NCI-H2171 (cell line): ENCODE data around the gene FLAD1.

Experiments
- DNase-seq: peaks from one replicate; lab custom pipeline; 2025; lab: John Stamatoyannopoulos, UW

The FLAD1 gene

DNA sequence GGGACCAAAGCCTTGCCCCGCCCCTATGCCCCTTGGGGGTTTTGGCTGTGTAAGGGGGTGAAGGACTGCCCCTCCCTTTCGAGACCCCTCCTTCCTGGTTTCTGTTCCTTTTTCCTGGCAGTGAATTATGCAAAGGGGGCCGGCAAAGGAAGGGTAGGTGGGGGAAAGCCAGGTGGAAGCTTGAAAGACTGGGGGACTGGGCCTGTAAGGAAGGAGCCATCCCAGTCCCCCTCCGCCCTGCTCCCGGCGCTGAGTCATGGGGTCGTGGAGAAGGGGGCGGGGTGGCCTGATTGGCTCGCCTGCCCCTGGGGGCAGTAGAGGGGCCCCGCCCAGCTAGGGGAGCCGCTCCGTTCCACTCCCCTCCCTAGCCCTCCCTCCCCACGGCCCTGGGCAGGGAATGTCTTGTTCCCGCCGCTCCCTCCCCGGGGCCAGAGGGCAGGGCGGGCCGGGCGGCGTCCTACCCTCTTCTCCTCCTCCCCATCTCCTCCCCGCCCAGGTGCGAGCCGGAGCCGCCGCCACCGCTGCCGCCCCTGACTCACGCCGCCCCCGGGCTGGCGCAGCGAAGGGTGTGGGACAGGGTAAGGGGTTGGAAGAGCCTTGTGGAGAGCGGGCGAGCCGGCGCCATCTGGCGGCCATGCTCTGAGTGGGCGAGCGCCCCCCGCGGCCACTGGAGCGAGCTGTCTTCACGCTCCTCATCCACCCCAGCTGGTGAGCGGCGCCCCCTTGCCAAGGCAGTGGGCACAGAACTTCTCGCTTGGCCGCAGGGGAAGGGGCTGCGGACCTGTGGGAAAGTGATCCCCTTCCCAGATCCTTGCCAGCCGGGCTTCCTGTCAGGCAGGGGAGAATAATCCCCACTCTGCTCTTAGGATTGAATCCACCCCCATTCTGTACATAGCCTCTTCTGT is 34.1 kb downstream of the FLAD1 start:
- DNase-seq: peak; percentile 91

DNA sequence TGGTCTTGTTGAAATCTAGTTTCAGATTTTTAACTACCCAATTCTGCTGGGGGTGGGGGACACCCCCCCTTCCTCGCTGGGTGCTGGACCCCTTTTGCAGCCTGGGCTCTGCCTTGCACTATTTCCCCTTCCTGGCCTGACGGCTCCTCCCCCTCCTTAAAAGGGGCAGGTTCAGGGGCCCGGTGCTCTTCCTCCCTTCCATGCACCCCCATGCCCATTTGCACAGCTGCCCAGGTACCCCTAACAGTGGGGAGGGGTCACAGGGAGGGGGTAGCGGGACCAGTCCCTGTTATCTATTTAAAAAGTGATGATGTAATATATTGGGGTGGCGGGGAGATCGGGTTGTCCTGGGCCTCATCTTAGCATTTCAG is 34.8 kb downstream of the FLAD1 start:
- no peak for DNase-seq

DNA sequence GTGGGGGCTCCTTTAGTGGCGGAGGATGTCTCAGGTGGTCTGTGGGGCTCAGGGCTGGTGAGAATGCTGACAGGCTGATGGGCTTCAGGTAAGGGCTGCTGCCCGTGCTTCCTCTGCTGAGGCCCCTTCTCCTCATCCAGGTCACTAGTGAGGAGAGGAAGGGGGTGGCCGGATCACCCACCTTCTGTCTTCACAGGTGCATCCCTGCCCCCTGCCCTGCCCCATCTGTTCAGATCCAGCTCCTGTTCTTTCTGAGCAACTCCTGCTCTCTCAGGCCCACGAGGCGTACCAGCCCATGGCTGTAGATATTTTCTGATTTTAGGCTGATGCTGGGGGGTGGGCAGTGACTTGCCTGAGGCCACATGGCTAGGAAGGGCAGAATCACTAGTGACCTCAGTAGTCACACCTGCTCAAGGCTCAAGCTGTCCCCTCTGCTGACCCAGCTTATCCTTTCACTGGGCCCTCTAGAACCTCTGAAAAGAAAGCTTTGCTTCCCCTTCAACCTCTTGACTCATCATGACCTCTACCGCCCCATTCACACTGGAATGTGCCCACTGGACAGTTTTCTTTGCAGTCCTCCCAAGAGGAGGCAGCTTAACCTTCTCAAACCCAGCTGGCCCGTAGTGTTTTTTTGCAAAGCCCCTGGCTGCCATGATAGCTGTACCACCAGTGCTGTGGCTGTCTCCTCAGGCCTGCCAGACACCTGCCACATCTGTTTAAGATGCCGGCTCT is 35.6 kb downstream of the FLAD1 start:
- DNase-seq: no peak

DNA sequence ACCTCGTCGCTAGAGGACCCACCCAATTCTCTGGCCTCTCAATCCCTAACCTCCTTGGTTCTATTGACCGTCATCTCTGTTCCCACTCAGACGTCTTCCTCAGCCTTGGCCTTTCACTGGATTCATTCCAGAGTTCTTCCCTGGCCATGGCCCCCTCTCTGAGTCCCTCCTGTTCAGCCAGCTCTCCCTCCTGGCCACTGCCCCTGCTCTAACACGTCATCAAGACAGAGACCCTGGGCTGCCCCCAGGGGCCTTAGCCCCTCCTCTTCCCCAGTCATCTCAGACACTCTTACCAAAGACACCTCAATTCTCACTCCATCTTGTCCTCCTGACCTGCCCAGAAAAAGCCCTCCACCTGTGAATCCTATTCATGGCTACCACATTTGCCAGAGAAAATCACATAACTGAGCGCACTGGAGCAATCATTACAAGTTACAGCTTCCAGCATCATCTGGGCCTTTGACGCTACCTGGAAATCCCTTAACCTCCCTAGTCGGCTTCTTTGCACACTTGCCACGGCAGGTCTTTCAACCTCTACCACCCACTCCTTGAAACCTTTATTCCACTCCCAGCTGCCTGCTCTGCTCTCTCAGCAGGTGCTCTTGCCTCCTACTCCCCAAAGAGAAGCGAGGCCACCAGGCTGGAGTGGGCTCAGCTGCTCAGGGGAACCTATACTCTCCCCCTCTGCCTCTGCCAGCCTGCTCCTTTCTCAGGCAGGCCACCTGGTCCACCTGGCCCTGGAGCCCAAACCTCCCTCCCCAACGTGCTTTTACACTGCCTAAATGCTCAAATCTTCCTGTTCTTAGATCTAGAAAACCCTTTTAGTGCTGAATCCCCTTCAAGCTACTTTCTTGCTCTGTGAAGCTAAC is 36.5 kb downstream of the FLAD1 start:
- no peak for DNase-seq

DNA sequence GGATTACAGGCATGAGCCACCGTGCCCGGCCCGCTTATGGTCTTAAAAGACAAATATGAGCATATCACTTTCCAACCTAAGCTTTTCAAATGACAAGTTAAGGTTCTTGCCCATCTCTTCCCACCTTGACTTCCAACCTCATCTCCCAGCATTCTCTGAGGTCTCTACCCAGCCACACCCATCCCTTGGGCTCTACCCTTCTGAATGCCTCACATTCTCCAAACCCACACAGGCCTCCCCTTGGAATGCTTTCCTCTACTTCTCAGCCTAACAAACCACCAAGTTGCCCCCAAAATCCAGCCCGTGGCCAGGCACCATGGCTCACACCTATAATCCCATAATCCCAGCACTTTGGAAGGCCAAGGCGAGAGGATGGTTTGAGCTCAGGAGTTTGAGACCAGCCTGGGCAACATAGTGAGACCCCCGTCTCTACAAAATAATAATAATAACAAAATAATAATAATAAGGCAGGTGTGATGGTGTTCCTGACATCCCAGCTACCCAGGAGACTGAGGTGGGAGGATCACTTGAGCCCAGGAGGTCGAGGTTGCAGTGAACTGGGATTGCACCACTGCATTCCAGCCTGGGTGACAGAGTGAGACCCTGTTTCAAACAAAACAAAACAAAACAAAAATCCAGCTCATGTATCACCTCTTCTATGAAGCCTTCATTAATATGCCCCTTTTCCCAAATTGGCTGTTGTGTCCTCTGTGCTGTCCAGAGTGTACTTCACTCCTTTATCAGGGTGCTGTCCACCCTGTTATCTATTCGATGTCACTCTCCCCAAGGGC is 39.2 kb downstream of the FLAD1 start:
- no peak for DNase-seq

DNA sequence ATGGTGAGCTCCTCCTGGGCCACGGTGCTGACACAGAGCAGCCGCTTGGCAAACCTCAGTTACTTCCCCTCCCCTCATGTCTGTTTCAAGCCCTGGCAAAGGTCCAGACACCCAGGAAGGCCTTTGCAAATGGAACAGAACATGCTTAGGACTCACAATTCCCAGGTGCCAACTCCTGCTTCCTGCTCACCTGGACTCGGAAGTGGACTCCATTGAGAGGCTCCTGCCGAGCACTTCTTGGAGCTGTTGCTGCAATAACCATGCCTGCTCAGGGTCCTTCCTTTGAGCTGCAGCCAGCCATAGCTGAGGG is 39.7 kb downstream of the FLAD1 start:
- DNase-seq: no peak

DNA sequence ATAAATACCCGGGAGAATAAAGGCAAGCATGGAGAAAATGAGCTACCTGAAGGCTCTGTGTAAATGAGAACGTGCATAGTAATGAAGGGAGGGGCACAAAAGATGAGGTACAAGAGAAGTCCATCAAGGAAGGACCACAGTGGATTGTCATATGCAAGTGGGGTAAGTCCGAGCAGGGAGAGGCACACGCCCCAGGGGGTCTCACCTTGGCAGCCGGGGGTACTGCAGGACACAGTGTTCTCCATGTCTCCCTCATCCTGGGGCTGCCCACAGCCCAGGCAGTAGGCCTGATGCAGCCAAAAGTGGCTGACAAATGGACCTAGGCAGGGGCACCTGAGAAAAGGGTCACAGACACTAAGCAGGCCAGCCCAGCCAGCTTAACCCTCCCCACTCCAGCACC is 40.5 kb downstream of the FLAD1 start:
- DNase-seq: no peak

DNA sequence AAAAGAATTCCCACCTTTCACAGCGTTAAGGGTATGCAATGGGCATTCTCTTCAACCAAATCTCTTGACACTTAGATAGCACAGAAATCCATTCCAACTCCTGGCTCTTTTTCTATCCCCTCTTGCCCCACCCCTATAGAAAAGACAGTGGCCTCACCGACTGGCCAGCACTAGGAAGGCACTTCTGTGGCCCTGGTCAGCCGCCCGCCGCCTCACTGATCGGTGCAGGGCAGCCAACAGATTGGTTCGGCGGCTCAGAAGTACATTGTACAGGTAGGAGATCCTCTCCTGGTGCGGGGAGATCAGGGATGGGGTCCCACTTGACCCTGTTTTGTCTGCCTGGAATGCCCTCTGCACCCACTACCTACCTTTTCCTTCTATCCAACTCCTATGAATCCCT is 41.2 kb downstream of the FLAD1 start:
- no peak for DNase-seq

DNA sequence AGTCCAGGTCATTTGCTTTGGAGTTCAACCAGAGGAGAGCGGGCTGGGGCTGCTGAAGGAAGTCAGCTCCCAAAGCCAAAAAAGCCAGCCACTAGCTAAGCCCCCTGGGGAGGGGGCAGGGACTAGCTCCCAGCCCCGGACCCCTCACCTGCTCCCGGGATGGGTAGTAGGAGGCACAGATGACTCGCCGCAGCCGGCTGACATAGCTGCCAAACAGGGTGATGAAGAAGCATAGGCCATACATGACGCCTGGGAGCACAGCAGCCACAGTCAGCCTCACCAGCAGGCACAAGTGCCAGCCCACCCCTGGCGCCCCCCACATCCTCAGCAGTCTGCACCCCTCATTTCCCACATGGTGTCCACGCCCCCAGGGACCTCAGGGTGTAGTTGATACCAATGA is 43.0 kb downstream of the FLAD1 start:
- DNase-seq: no peak

DNA sequence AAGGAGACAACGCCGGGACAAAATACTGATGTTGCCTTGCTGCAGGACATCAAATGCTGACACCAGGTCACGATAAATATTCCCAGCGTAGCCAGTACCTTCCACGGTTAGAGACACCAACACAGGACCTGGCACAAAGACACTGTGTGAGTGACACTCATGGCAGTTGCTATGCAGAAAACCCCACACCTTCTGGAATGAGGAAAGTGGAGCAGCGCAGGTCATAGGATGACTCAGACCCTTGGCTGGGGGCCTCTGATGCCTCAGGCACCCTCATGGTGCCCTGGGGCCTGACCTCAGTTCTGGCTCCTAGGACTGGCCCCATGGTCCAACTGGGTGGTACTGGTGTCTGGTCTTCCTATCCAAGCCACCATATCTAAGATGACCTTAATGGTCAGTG is 43.4 kb downstream of the FLAD1 start:
- no peak for DNase-seq

DNA sequence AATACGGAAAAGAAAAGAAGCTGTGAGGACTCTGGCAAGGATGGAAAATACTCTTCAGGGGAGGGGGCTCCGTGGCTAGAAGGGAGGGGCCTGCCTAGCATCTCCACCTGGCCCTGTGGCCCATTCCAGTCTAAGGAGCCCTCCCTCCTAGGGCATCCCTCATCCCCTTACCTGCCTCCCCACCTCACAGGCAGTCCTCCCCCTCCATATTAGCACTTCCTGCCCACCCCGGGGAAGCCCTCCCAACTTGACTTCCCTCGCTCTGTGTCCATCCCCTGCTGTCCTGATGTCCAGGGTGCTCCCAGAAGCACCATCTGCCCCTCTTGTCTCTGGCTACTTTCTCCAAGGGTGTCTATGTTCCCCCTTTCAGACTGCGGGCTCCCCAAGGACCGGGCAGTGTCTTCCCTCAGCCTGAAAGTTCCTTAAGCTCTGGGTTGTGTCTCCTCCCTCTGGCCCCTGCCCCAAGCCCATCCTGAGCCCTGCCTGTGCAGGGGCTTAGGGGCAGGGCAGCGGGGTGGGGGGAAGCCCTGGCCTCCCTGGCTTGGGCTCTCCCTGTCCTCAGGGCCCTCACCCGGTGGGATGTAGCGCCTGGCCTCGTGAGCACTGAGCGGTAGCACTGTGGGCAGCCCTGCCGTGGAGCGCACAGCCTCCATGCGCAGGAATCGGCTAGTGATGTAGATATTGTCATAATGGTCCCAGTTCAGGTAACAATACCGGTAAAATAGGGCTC is 46.5 kb downstream of the FLAD1 start:
- no peak for DNase-seq

DNA sequence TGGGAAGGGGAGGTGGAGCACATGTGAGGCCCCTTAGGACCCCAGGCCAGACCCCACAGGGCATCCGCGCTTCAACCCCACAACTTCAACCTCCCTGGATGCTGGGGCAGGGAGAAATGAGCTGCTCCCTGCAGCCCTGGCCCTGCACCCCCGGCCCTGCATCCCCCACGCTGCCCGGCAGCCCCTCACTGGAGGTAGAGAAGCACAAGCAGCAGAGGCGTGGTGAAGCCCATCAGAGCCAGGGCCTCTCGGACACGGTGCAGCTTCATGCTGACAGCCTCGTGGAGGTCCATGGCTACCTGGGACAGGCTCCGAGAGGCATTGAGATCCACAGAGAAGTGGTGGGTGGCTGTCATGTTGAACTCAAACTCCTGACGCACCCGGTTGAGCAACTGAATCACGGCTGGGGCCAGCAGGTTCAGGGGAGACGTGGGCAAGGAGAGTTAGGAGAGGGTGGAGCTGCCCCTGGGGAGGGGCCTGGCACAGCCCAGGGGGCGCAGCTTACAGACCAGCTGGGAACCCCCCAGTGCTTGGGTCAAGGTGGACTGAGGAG is 47.2 kb downstream of the FLAD1 start:
- no peak for DNase-seq

DNA sequence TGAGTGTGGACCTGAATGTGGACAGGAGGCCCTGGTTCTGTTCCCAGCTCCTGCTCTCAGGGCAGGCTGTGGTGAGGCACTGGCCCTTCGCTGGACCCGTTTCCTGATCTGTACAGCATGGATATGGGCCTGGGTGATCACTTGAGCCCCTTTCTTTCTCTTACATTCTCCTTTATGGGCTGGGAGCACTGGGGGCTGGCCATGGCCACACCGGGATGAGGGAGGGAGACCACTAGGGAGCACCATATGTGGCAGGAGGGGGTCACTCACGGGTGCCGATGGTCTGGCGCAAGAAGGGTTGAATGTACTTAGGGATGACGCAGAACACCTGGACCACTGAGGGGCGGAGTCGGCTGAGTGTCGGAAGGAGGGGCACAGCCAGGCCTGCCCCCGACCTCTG is 47.8 kb downstream of the FLAD1 start:
- DNase-seq: no peak

DNA sequence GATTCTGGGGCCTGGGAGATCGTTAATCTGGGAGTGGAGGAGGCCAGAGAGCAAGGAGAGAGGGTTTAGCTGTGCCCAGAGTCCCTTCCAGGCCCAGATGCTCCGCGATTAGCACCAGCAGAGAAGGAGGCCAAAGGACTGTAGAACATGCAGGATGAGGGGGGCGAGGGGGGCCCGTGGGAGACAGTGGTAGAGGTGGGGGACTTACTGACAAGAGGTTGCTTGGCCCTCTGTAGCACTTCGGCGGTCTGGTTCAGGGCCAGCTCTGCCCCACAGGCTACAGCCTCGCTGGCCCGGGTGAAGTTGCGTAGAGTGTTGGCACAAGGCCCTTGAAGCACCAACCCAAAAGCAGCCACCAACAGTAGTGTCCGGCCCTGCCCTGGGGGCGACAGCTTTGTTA is 49.7 kb downstream of the FLAD1 start:
- DNase-seq: no peak

DNA sequence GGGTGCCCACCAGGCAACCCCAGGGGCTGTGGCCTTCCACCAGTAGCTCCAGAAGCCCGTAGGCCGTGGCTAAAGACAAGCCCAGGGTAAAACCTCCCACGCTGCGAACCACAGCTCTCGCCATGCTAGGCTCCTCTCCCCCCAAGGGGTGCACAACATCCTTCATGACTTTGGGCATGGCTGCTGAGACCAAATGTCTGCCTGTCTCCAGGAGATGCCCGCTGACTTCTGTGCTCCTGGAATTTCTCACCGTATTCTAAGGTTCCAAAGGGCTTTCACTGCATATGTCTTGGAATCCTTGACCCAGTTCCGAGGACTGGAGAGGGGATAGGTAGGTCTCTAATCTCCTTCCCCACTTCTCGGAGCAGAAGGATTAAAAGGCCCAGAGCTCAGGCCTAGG is 50.4 kb downstream of the FLAD1 start, which contains the start of the genes DCST1 and DCST2:
DCST1 (plus strand) TSS at position 301 of the 400 bp plus-strand sequence. CDS start 213 bp downstream, outside the sequence.
DCST2 (minus strand) TSS at position 258 of the 400 bp plus-strand sequence; CDS start at position 178, 80 bp downstream.
- no peak for DNase-seq

DNA sequence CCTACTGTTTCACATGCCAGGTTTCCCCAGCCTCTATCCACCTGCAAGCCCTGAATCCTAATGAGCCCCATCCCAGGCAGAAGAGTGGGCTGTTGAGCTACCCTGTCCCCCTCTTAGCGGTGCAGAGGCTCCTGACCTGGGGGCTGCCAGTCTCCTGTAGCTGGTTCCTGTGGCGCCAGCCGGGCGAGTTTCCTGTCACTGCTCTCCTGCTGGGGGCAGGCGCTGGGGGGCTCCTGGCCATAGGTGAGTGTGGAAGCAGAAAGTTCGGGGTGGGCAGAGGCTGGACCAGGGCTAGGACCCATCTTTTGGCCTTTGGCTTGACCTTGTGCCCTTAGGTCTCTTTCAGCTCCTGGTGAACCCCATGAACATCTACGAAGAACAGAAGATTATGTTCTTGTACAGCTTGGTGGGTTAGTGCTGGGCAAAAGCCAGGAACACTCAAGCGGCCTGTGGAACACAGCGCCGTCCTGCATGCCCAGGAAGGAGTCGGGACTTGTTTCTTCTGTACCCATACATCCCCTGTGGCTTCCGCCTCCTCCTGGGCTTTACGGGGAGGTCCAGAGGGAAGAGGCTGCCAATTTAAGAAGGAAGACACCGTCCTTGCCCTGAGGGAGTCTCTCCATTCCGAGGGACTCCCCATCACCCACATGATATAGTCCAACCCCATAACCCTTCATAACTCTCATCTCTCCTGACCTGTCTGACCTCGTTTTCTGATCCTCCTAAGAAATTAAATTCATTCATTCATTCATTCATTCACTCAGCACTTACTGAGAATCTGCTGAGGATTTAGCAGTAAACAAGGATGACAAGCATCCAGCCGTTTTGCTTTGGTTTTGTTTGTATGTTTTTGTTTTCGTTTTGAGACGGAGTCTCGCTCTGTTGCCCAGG is 51.4 kb downstream of the FLAD1 start:
- DNase-seq: no peak

DNA sequence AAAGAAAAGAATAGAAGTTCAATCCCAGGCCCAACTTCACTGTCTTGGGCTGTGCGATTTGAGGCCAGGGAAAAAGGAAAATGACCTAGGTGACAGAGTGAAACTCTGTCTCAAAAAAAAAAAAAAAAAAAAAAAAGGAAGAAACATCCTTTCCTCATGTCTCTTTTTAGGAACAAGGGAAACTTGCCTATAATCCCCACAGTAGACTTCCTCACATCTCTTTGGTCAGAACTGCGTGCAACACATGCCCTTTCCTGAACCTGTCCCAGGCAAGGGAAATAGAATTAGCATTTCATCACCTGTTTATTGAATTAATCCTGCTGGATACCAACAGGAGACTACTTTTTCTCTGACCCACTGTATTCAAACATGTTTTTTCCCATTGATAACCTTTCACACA is 52.8 kb downstream of the FLAD1 start:
- no peak for DNase-seq

DNA sequence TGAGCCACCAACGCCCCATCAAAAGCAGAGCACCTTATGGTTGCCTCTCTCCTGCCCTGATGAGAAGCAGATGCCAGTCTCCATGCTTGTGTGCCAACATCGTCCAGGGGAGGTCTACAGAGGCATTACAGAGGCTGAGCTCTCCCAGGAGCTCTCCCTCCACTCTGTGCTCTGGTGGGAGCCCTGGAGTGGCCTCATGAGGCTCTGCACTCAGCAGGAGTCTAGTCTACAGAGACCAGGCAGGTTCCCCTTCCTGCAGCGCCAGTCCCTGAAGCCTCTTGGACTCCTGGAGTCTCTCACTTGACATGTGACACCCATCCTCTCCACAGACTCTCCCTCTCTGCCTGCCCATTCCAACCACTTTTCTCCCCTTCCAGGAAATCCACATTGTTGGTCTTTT is 53.9 kb downstream of the FLAD1 start:
- DNase-seq: no peak

DNA sequence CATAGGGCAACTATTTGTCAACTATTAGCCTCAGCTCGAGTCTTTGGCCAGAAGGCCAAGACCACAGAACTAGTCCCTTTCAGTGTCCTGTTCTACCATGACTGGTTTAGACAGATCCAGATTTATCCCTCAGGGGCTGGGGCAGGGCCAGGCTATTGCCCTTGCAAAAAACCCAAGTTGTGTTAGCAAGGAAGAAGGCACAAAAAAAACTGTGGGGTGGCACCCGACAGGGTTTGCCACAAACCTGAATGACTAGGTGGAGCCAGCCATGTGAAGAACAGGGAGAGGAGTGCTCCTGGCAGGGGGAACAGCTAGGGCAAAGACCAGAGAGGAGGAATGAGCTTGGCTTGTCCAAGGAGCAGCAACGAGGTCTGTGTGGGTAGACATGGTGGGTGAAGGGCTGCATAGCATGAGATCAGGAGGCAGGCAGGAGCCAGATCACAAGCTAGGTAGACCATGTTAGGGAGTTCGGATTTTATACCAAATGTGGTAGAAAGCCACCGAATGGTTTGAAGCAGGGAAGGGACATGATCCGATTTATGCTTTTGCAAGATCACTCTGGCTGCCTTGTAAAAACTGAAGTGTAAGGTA is 54.8 kb downstream of the FLAD1 start:
- no peak for DNase-seq
